Suprapubic skin (tissue), 4 donors: ENCODE data around the gene PLIN1. TPM values are rescaled to one million over a fixed set of nuclear protein-coding genes. Genes with fewer than 3 reads are reported as not detected.

Source experiments
- DNase-seq, 2 donors: peaks; one replicate each; pipeline ENCODE4 v3.0.0-alpha.2; 2019; ENCODE audit warnings: low spot score in 2 of 2
- H3K27ac ChIP-seq: fragments of 200-600 bp; sonication (generic); one replicate; pipeline ENCODE4 v1.5.1; 2019
- H3K27me3 ChIP-seq: fragments of 200-600 bp; sonication (generic); one replicate; pipeline ENCODE4 v1.5.1; 2019
- H3K36me3 ChIP-seq: fragments of 200-600 bp; sonication (generic); one replicate; pipeline ENCODE4 v1.5.1; 2019
- H3K4me1 ChIP-seq: fragments of 200-600 bp; sonication (generic); one replicate; pipeline ENCODE4 v1.5.1; 2019
- H3K4me3 ChIP-seq: fragments of 200-600 bp; sonication (generic); one replicate; pipeline ENCODE4 v1.5.1; 2019; ENCODE audit warnings: mild to moderate bottlenecking
- H3K9me3 ChIP-seq: fragments of 200-600 bp; sonication (generic); one replicate; pipeline ENCODE4 v1.5.1; 2019
- EP300 ChIP-seq: sonication (generic); formaldehyde crosslinking; IDR thresholded peaks from one replicate; pipeline ENCODE4 v1.6.1; 2017; ENCODE audit warnings: antibody characterized with exemption
- POLR2A ChIP-seq, 2 donors: fragments of 450-650 bp; IDR thresholded peaks; one replicate each; pipeline ENCODE4 v1.6.1; 2017; ENCODE audit warnings: antibody characterized with exemption in 2 of 2, mild to moderate bottlenecking in 2 of 2, moderate library complexity in 2 of 2
- POLR2AphosphoS5 ChIP-seq, 3 donors: sonication (generic); formaldehyde crosslinking; IDR thresholded peaks; one replicate each; pipeline ENCODE4 v1.6.1; 2017; ENCODE audit warnings: antibody characterized with exemption in 3 of 3
- WGBS: methylation state at CpG from one replicate; pipeline ENCODE4 v1.1.5; 2018; 5-methylcytosine and 5-hydroxymethylcytosine counted together
- total RNA-seq, 4 donors: library from RNA; depleted of rRNA; stranded (reverse); fragments of >200 nt; gene quantifications; one replicate each; pipeline ENCODE4 v1.1.0, GENCODE V29; 2016
- TF ChIP-seq, protein P1 (sequence below), 2 donors: fragments of 200-600 bp in 1 of 2; fragments of 450-650 bp in 1 of 2; sonication (generic) in 1 of 2; IDR thresholded peaks; one replicate each; pipeline ENCODE4 v1.5.1; 2016 to 2019; ENCODE audit warnings: antibody characterized with exemption in 2 of 2, mild to moderate bottlenecking in 1 of 2, moderate library complexity in 1 of 2

Gene PLIN1
- total RNA-seq, 4 donors from 2014 or later = 17.7 to 52.4 (median 35.9) TPM

- TF ChIP-seq POLR2A (IDR thresholded peaks at IDR 0.05) (no peak), POLR2AphosphoS5 (IDR thresholded peaks at IDR 0.05) (no peak), EP300 (no peak)
- TF ChIP-seq, protein P1, sequence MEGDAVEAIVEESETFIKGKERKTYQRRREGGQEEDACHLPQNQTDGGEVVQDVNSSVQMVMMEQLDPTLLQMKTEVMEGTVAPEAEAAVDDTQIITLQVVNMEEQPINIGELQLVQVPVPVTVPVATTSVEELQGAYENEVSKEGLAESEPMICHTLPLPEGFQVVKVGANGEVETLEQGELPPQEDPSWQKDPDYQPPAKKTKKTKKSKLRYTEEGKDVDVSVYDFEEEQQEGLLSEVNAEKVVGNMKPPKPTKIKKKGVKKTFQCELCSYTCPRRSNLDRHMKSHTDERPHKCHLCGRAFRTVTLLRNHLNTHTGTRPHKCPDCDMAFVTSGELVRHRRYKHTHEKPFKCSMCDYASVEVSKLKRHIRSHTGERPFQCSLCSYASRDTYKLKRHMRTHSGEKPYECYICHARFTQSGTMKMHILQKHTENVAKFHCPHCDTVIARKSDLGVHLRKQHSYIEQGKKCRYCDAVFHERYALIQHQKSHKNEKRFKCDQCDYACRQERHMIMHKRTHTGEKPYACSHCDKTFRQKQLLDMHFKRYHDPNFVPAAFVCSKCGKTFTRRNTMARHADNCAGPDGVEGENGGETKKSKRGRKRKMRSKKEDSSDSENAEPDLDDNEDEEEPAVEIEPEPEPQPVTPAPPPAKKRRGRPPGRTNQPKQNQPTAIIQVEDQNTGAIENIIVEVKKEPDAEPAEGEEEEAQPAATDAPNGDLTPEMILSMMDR (IDR thresholded peaks at IDR 0.05) = no peak
- no peak overlapping the region for H3K4me3 ChIP-seq
- no peaks in the 10 kb centered on the region for H3K4me1 ChIP-seq
- peak in 1 of 2 donors; percentile 9 for DNase-seq
- no peak overlapping the region for H3K27ac ChIP-seq
- no peaks in the 10 kb centered on the region for H3K27me3 ChIP-seq
- no peaks in the 10 kb centered on the region for H3K9me3 ChIP-seq
- H3K36me3 ChIP-seq = peaks cover 12% of the 10 kb centered on the region
- 95% methylated on average over 5 of the region's 5 CpGs for WGBS
Observed at GRCh38 chr15:89640245-89640644, 38.9 kb downstream of the PLIN1 start.

- peaks cover 45% of the 10 kb centered on the region for H3K36me3 ChIP-seq
- no peaks in the 10 kb centered on the region for H3K27me3 ChIP-seq
- H3K9me3 ChIP-seq = no peaks in the 10 kb centered on the region
- H3K4me1 ChIP-seq = no peaks in the 10 kb centered on the region
- no peak overlapping the region for H3K4me3 ChIP-seq
- DNase-seq = peak in 1 of 2 donors; percentile 56
- 92% methylated on average over 22 of the region's 23 CpGs for WGBS
- H3K27ac ChIP-seq = no peak overlapping the region
- TF ChIP-seq POLR2AphosphoS5 (IDR thresholded peaks at IDR 0.05) (no peak), POLR2A (IDR thresholded peaks at IDR 0.05) (no peak), EP300 (no peak)
- TF ChIP-seq, protein P1 (IDR thresholded peaks at IDR 0.05) = no peak
Observed at GRCh38 chr15:89633585-89633984, 45.6 kb downstream of the PLIN1 start.

- H3K27me3 ChIP-seq = no peaks in the 10 kb centered on the region
- H3K36me3 ChIP-seq = peaks cover 53% of the 10 kb centered on the region
- DNase-seq = peak in 1 of 2 donors; percentile 53
- H3K27ac ChIP-seq = no peak overlapping the region
- TF ChIP-seq POLR2A (IDR thresholded peaks at IDR 0.05) (no peak), POLR2AphosphoS5 (IDR thresholded peaks at IDR 0.05) (no peak), EP300 (no peak)
- TF ChIP-seq, protein P1 (IDR thresholded peaks at IDR 0.05) = no peak
- H3K9me3 ChIP-seq = no peaks in the 10 kb centered on the region
- no peak overlapping the region for H3K4me3 ChIP-seq
- no peaks in the 10 kb centered on the region for H3K4me1 ChIP-seq
- 96% methylated on average over 16 of the region's 18 CpGs for WGBS
Observed at GRCh38 chr15:89632563-89633430, 46.4 kb downstream of the PLIN1 start.

GRCh38 chr15:89631902-89632264 is 47.3 kb downstream of the PLIN1 start:
- WGBS = 92% methylated on average over 10 of the region's 10 CpGs
- DNase-seq = peak in 1 of 2 donors; percentile 49
- no peaks in the 10 kb centered on the region for H3K27me3 ChIP-seq

DNA sequence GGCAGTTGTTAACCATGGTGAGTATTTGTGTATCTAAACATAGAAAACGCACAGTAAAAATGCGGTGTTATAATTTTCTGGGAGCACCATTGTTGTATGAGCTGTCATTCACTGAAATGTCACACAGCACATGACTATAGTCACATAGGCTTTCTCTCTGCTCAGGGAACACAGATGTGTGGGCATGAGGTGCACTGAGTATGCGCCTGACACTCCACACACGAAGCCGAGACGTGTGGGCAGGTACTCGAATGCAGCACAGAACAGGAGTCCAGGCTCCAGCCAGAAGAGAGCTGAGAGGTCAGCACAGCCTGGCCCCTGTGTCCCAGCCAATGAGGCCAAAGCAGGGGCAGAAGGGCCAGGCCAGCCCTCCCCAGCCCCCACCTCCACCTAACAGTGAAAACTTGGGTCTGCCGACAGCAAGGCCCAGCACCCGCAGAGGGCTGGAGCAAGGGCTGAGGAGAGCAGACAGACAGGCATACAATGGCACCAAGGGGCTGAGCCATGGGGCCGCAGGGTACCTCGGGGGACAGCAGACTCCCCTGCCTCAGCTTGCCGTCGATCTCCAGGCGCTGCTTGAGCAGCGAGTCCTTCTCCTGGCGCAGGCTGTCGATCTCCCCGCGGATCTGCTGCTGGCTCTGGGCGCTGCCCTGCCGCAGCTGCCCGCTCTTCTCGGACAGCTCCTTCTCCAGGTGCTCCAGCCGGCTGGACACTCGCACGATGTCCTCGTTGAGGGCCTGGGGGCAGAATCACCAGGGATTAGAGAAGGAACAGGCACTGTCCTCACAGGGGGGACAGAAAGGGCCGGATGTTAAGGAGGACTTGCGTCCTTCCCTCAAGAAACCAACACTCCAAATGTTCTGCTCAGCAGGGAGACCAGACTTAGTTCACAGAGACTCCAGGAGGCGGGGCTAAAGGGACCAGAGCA is 47.9 kb downstream of the PLIN1 start:
- H3K4me3 ChIP-seq = no peak overlapping the region
- no peaks in the 10 kb centered on the region for H3K4me1 ChIP-seq
- no peak overlapping the region for H3K27ac ChIP-seq
- WGBS = 98% methylated on average over 26 of the region's 30 CpGs
- no peaks in the 10 kb centered on the region for H3K9me3 ChIP-seq
- peak in 1 of 2 donors; percentile 69 for DNase-seq
- peaks cover 60% of the 10 kb centered on the region for H3K36me3 ChIP-seq
- no peaks in the 10 kb centered on the region for H3K27me3 ChIP-seq
- TF ChIP-seq POLR2A (IDR thresholded peaks at IDR 0.05) (no peak), EP300 (no peak), POLR2AphosphoS5 (IDR thresholded peaks at IDR 0.05) (no peak)
- TF ChIP-seq, protein P1 (IDR thresholded peaks at IDR 0.05) = no peak

More at GRCh38 chr15:89631902-89632264, 47.3 kb downstream of the PLIN1 start:
- H3K9me3 ChIP-seq = no peaks in the 10 kb centered on the region
- H3K36me3 ChIP-seq = peaks cover 58% of the 10 kb centered on the region
- TF ChIP-seq EP300 (no peak), POLR2A (IDR thresholded peaks at IDR 0.05) (no peak), POLR2AphosphoS5 (IDR thresholded peaks at IDR 0.05) (no peak)
- no peak overlapping the region for H3K4me3 ChIP-seq
- H3K4me1 ChIP-seq = no peaks in the 10 kb centered on the region
- no peak overlapping the region for H3K27ac ChIP-seq
